Measurements from ENCODE around the gene FGF21.

- TF ChIP-seq CTCF (IDR thresholded peaks at IDR 0.05) (no peak), POLR2A (IDR thresholded peaks at IDR 0.05) (peak; percentile 8), EP300 (IDR thresholded peaks at IDR 0.05; ENCODE audit: low read depth) (no peak), POLR2AphosphoS5 (IDR thresholded peaks at IDR 0.05) (peak in 1 of 3 donors; percentile 18)
These were observed 14.0 kb upstream of the FGF21 start for GRCh38 chr19:48741129-48741999.
